Neural progenitor cell (in vitro differentiated cells): ENCODE measurements around the gene SYT6. TPM values are rescaled to one million over a fixed set of nuclear protein-coding genes. Genes with fewer than 3 reads are reported as not detected.

ENCODE experiments used
- DNase-seq: peaks from one replicate; pipeline ENCODE4 v3.0.0-alpha.2; 2016; ENCODE audit warnings: low spot score
- H2AFZ ChIP-seq: fragments of 200-600 bp; sonication (generic); replicated peaks from 2 replicates; pipeline ENCODE4 v1.6.1; 2016; ENCODE audit warnings: antibody characterized with exemption
- H3F3A ChIP-seq: fragments of 200-600 bp; sonication (generic); 2 replicates; pipeline ENCODE4 v1.6.1; 2016; ENCODE audit warnings: antibody characterized with exemption, low read depth
- H3K27ac ChIP-seq: fragments of 200-600 bp; sonication (generic); 2 replicates; pipeline ENCODE4 v1.5.1; 2016; ENCODE audit warnings: mild to moderate bottlenecking
- H3K27me3 ChIP-seq: fragments of 200-600 bp; sonication (generic); 2 replicates; pipeline ENCODE4 v1.6.1; 2016; ENCODE audit warnings: mild to moderate bottlenecking, moderate library complexity
- H3K36me3 ChIP-seq: fragments of 200-600 bp; sonication (generic); 2 replicates; pipeline ENCODE4 v1.5.1; 2016
- H3K4me1 ChIP-seq: fragments of 200-600 bp; sonication (generic); 2 replicates; pipeline ENCODE4 v1.6.1; 2016; ENCODE audit warnings: mixed run types
- H3K4me2 ChIP-seq: fragments of 200-600 bp; sonication (generic); 2 replicates; pipeline ENCODE4 v1.6.1; 2016
- H3K4me3 ChIP-seq: fragments of 200-600 bp; sonication (generic); 2 replicates; pipeline ENCODE4 v1.5.1; 2016
- H3K79me2 ChIP-seq: fragments of 200-600 bp; sonication (generic); 2 replicates; pipeline ENCODE4 v1.6.1; 2016; ENCODE audit warnings: low read depth
- H3K9ac ChIP-seq: fragments of 200-600 bp; sonication (generic); 2 replicates; pipeline ENCODE4 v1.6.1; 2016
- H3K9me3 ChIP-seq: fragments of 200-600 bp; sonication (generic); 2 replicates; pipeline ENCODE4 v1.5.1; 2016; ENCODE audit warnings: low read depth
- H4K20me1 ChIP-seq: fragments of 200-600 bp; sonication (generic); 2 replicates; pipeline ENCODE4 v1.6.1; 2016; ENCODE audit warnings: low read depth
- H3K27ac Mint-ChIP-seq: 3 replicates; pipeline ENCODE4 v1.8.0; 2021; ENCODE audit warnings: mixed read lengths
- H3K27me3 Mint-ChIP-seq: 2 replicates; pipeline ENCODE4 v1.8.0; 2022; ENCODE audit warnings: low read depth, mild to moderate bottlenecking, inconsistent platforms, moderate library complexity, mixed read lengths; ENCODE audit not compliant: insufficient read depth
- H3K36me3 Mint-ChIP-seq: 3 replicates; pipeline ENCODE4 v1.8.0; 2021; ENCODE audit warnings: mixed read lengths
- H3K4me1 Mint-ChIP-seq: 3 replicates; pipeline ENCODE4 v1.8.0; 2021; ENCODE audit warnings: mixed read lengths
- H3K4me3 Mint-ChIP-seq: 3 replicates; pipeline ENCODE4 v1.8.0; 2021; ENCODE audit warnings: mild to moderate bottlenecking, moderate library complexity, mixed read lengths
- H3K9me3 Mint-ChIP-seq: 3 replicates; pipeline ENCODE4 v1.8.0; 2020; ENCODE audit warnings: mixed read lengths
- EZH2 ChIP-seq: fragments of 200-600 bp; sonication (generic); IDR thresholded peaks from 2 replicates; pipeline ENCODE4 v1.6.1; 2017; ENCODE audit warnings: antibody characterized with exemption, mild to moderate bottlenecking, moderate library complexity
- EZH2phosphoT487 ChIP-seq: fragments of 200-600 bp; sonication (generic); IDR thresholded peaks from 2 replicates; pipeline ENCODE4 v1.6.1; 2017; ENCODE audit warnings: antibody characterized with exemption
- total RNA-seq: library from RNA; depleted of rRNA; stranded (reverse); fragments of >200 nt; gene quantifications from 2 replicates; pipeline ENCODE4 v1.2.3, GENCODE V29; 2015; ENCODE audit warnings: low replicate concordance
- TF ChIP-seq, protein P1 (sequence below): fragments of 200-600 bp; sonication (generic); IDR thresholded peaks from 2 replicates; pipeline ENCODE4 v1.5.1; 2017; ENCODE audit warnings: antibody characterized with exemption, mild to moderate bottlenecking

Gene SYT6
- total RNA-seq, 1 donor from 2014 or later = 8.1 TPM

DNA sequence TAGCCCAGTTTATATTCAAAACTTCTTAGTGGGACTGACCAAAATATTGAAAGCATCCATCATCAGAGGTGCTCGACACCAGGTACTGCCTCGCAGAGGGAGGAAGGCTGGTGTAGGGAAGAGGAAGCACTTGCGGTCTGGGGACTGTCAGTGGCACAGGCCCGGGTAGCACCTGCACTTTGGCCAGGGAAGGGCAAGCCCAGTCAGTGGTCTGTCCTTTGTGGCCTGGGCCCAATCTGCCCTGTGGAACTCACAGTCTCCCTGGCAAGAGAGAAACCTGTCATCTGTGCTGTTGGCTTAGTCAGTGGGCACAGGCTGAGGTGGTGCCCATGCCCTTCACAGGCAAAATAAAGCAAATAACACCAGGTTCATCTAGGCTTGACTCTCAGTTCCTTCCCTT is 77.4 kb downstream of the SYT6 start:
- peak overlapping the region; percentile 44 for H3K4me2 ChIP-seq
- H2AFZ ChIP-seq = no peak overlapping the region
- H3K9me3 ChIP-seq = peaks cover 13% of the 10 kb centered on the region
- H3K27me3 ChIP-seq = no peaks in the 10 kb centered on the region
- H3K4me1 Mint-ChIP-seq = peaks cover 30% of the 10 kb centered on the region
- H3K4me3 ChIP-seq = no peak overlapping the region
- H4K20me1 ChIP-seq = no peaks in the 10 kb centered on the region
- peaks cover 38% of the 10 kb centered on the region for H3K4me1 ChIP-seq
- H3F3A ChIP-seq = peaks cover 51% of the 10 kb centered on the region
- DNase-seq = no peak
- H3K27me3 Mint-ChIP-seq = peaks cover under 1% of the 10 kb centered on the region
- no peaks in the 10 kb centered on the region for H3K36me3 Mint-ChIP-seq
- no peak overlapping the region for H3K4me3 Mint-ChIP-seq
- no peak overlapping the region for H3K27ac Mint-ChIP-seq
- H3K79me2 ChIP-seq = no peaks in the 10 kb centered on the region
- TF ChIP-seq EZH2phosphoT487 (no peak), EZH2 (no peak)
- TF ChIP-seq, protein P1, sequence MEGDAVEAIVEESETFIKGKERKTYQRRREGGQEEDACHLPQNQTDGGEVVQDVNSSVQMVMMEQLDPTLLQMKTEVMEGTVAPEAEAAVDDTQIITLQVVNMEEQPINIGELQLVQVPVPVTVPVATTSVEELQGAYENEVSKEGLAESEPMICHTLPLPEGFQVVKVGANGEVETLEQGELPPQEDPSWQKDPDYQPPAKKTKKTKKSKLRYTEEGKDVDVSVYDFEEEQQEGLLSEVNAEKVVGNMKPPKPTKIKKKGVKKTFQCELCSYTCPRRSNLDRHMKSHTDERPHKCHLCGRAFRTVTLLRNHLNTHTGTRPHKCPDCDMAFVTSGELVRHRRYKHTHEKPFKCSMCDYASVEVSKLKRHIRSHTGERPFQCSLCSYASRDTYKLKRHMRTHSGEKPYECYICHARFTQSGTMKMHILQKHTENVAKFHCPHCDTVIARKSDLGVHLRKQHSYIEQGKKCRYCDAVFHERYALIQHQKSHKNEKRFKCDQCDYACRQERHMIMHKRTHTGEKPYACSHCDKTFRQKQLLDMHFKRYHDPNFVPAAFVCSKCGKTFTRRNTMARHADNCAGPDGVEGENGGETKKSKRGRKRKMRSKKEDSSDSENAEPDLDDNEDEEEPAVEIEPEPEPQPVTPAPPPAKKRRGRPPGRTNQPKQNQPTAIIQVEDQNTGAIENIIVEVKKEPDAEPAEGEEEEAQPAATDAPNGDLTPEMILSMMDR = no peak
- peak overlapping the region; percentile 68 for H3K27ac ChIP-seq
- peaks cover 4% of the 10 kb centered on the region for H3K36me3 ChIP-seq
- no peak overlapping the region for H3K9ac ChIP-seq
- H3K9me3 Mint-ChIP-seq = peaks cover 19% of the 10 kb centered on the region

DNA sequence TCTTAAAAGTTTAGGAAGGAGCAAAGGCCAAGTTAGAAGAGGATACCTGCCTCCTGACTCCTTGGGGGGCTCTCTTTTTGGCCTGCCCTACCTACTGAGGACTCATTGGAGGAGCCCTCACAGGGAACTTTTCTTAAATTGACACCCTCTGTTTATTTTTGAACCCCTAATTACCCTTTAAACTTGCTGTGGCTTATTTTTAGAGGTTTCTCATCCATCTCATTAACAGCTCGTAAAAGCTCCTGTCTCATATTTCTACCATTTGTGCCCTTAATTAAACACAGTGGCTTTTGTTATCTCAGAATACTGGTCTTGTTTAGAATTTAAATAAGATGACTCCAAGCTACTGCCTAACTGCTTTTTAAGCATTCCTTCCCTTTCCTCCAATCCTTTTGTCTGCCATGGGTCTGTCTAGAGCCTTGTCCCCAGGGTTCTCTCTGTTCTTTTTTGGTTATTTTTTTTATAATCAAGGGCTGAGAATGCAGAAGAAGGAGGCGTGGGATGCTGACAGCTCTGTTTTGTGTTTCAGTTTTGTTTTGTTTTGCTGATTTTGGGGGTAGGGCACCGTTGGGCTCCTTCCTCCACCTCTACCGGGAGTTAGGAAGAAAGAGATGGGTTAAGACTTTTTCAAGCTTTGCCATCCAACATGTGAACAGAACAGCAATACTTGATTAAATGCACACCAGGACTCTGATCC is 78.0 kb downstream of the SYT6 start:
- H3K9me3 ChIP-seq = peaks cover 13% of the 10 kb centered on the region
- Mint-ChIP-seq H3K27me3 (no peaks in the 10 kb centered on the region), H3K4me3 (no peak overlapping the region), H3K36me3 (no peaks in the 10 kb centered on the region), H3K9me3 (peaks cover 23% of the 10 kb centered on the region), H3K27ac (peak overlapping the region; percentile 64), H3K4me1 (peaks cover 27% of the 10 kb centered on the region)
- H3K4me2 ChIP-seq = peak overlapping the region; percentile 44
- no peaks in the 10 kb centered on the region for H3K27me3 ChIP-seq
- H3K36me3 ChIP-seq = peaks cover 4% of the 10 kb centered on the region
- no peak overlapping the region for H3K9ac ChIP-seq
- no peak overlapping the region for H2AFZ ChIP-seq
- no peaks in the 10 kb centered on the region for H4K20me1 ChIP-seq
- DNase-seq = peak; percentile 18
- peaks cover 46% of the 10 kb centered on the region for H3F3A ChIP-seq
- H3K4me3 ChIP-seq = no peak overlapping the region
- peaks cover 36% of the 10 kb centered on the region for H3K4me1 ChIP-seq
- H3K79me2 ChIP-seq = no peaks in the 10 kb centered on the region
- TF ChIP-seq, protein P1 = no peak
- TF ChIP-seq EZH2phosphoT487 = no peak
- no peak for TF ChIP-seq EZH2
- H3K27ac ChIP-seq = peak overlapping the region; percentile 68

DNA sequence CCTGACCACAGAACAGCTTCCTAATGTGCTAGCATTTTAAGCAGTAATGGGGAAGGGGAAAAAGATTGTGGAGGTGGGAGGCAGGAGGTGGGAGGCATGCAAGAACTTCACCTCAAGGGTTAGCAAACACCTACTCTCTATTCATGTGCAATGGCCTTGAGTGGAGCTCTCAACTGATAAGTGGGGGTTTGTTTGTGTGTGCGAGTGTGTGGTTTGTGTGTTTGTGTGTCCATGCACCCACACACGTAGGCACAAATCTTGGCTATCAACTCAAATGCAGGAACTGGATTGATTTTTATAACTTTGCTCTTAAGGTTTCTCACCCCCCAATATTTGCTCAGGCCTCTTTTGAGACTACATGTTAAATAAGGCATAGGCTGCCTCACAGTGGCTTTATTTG is 78.6 kb downstream of the SYT6 start:
- Histone ChIP-seq H3K27ac (peak overlapping the region; percentile 68), H2AFZ (no peak overlapping the region), H3K4me3 (no peak overlapping the region), H4K20me1 (no peaks in the 10 kb centered on the region), H3K4me2 (peak overlapping the region; percentile 44), H3K4me1 (peaks cover 33% of the 10 kb centered on the region), H3K9ac (no peak overlapping the region), H3K9me3 (peaks cover 13% of the 10 kb centered on the region), H3F3A (peaks cover 41% of the 10 kb centered on the region), H3K36me3 (peaks cover 4% of the 10 kb centered on the region), H3K27me3 (no peaks in the 10 kb centered on the region), H3K79me2 (no peaks in the 10 kb centered on the region)
- TF ChIP-seq, protein P1 = no peak
- TF ChIP-seq EZH2phosphoT487 (no peak), EZH2 (no peak)
- H3K27ac Mint-ChIP-seq = peak overlapping the region; percentile 46
- H3K4me3 Mint-ChIP-seq = no peak overlapping the region
- peaks cover 25% of the 10 kb centered on the region for H3K9me3 Mint-ChIP-seq
- no peaks in the 10 kb centered on the region for H3K27me3 Mint-ChIP-seq
- DNase-seq = no peak
- peaks cover 23% of the 10 kb centered on the region for H3K4me1 Mint-ChIP-seq
- H3K36me3 Mint-ChIP-seq = no peaks in the 10 kb centered on the region
